Ishikawa (cell line): ENCODE data around the gene TRIM32.

Source experiments
- CEBPB ChIP-seq: IDR thresholded peaks from 2 replicates; pipeline ENCODE4 v1.6.1; 2012
- CREB1 ChIP-seq: IDR thresholded peaks from 2 replicates; pipeline ENCODE4 v1.6.1; 2012; ENCODE audit warnings: low read depth
- EGR1 ChIP-seq: IDR thresholded peaks from 2 replicates; pipeline ENCODE4 v1.6.1; 2012
- EP300 ChIP-seq: IDR thresholded peaks from 2 replicates; pipeline ENCODE4 v1.6.1; 2012; ENCODE audit warnings: borderline replicate concordance
- FOXM1 ChIP-seq: IDR thresholded peaks from 2 replicates; pipeline ENCODE4 v1.6.1; 2012; ENCODE audit warnings: low read depth, borderline replicate concordance
- MAX ChIP-seq: IDR thresholded peaks from 2 replicates; pipeline ENCODE4 v1.6.1; 2012
- NFIC ChIP-seq: IDR thresholded peaks from 2 replicates; pipeline ENCODE4 v1.6.1; 2012
- RAD21 ChIP-seq: IDR thresholded peaks from 2 replicates; pipeline ENCODE4 v1.6.1; 2012; ENCODE audit warnings: low read depth
- TAF1 ChIP-seq: IDR thresholded peaks from 2 replicates; pipeline ENCODE4 v1.6.1; 2012; ENCODE audit warnings: low read depth, mild to moderate bottlenecking
- TCF12 ChIP-seq: IDR thresholded peaks from 2 replicates; pipeline ENCODE4 v1.6.1; 2012; ENCODE audit warnings: low read depth
- TEAD4 ChIP-seq: IDR thresholded peaks from 2 replicates; pipeline ENCODE4 v1.6.1; 2012
- USF1 ChIP-seq: IDR thresholded peaks from 2 replicates; pipeline ENCODE4 v1.6.1; 2012
- YY1 ChIP-seq: IDR thresholded peaks from 2 replicates; pipeline ENCODE4 v1.6.1; 2012; ENCODE audit warnings: low read depth
- ZBTB7A ChIP-seq: IDR thresholded peaks from 2 replicates; pipeline ENCODE4 v1.6.1; 2012; ENCODE audit warnings: low read depth
- TF ChIP-seq, protein P1 (sequence below): IDR thresholded peaks from 2 replicates; pipeline ENCODE4 v1.6.1; 2012; ENCODE audit warnings: low read depth, mild to moderate bottlenecking

The TRIM32 gene

DNA sequence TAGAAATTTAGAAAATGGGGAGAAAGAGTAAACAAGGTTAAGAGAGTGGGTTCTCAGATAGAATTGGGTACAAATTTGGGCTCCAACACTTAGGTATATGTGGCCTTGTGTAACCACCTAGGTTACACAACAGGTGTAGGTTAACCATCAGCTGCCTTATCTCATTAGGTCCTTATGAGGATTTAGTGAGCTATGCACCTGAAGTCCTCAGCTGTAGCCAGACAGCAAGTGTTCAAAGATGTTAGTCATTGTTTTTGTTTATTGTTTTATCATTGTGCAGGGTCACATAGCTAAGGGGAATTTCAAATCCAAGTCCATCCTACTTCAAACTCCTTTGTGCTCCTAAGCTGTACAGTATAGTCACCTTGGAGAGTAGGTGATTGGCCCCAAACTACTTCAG is 970 bp upstream of the TRIM32 start:
- TF ChIP-seq NFIC (no peak), TAF1 (no peak), CREB1 (no peak), RAD21 (no peak), USF1 (no peak), EGR1 (no peak), FOXM1 (no peak), TEAD4 (no peak), YY1 (no peak), ZBTB7A (no peak), EP300 (no peak), MAX (no peak), CEBPB (no peak), TCF12 (no peak)
- TF ChIP-seq, protein P1, sequence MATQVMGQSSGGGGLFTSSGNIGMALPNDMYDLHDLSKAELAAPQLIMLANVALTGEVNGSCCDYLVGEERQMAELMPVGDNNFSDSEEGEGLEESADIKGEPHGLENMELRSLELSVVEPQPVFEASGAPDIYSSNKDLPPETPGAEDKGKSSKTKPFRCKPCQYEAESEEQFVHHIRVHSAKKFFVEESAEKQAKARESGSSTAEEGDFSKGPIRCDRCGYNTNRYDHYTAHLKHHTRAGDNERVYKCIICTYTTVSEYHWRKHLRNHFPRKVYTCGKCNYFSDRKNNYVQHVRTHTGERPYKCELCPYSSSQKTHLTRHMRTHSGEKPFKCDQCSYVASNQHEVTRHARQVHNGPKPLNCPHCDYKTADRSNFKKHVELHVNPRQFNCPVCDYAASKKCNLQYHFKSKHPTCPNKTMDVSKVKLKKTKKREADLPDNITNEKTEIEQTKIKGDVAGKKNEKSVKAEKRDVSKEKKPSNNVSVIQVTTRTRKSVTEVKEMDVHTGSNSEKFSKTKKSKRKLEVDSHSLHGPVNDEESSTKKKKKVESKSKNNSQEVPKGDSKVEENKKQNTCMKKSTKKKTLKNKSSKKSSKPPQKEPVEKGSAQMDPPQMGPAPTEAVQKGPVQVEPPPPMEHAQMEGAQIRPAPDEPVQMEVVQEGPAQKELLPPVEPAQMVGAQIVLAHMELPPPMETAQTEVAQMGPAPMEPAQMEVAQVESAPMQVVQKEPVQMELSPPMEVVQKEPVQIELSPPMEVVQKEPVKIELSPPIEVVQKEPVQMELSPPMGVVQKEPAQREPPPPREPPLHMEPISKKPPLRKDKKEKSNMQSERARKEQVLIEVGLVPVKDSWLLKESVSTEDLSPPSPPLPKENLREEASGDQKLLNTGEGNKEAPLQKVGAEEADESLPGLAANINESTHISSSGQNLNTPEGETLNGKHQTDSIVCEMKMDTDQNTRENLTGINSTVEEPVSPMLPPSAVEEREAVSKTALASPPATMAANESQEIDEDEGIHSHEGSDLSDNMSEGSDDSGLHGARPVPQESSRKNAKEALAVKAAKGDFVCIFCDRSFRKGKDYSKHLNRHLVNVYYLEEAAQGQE, result no peak

DNA sequence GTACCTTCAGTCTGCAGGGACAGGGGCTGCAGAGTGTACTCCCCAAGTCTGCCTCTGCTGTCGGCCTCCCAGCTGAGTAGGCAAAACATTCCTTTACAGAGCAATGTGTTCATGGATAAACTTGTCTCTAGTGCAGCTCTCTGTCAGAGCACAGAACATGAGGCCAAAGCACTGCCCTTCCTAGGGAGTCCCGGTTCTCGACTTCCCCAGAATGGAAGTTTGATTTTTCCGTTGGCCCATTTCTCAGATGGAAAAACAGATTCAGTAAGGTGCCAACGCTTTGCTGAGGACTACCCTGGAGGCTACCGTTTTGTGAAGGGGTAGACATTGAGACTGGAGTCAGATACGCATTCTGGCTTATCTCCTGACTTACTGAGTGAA is 422 bp upstream of the TRIM32 start:
- no peak for TF ChIP-seq FOXM1
- TF ChIP-seq, protein P1, result no peak
- no peak for TF ChIP-seq CREB1
- TF ChIP-seq NFIC, result no peak
- TF ChIP-seq TCF12, result no peak
- no peak for TF ChIP-seq TEAD4
- no peak for TF ChIP-seq USF1
- no peak for TF ChIP-seq YY1
- TF ChIP-seq RAD21, result no peak
- TF ChIP-seq CEBPB, result no peak
- TF ChIP-seq ZBTB7A, result no peak
- no peak for TF ChIP-seq TAF1
- TF ChIP-seq EGR1, result no peak
- TF ChIP-seq EP300, result no peak
- no peak for TF ChIP-seq MAX

DNA sequence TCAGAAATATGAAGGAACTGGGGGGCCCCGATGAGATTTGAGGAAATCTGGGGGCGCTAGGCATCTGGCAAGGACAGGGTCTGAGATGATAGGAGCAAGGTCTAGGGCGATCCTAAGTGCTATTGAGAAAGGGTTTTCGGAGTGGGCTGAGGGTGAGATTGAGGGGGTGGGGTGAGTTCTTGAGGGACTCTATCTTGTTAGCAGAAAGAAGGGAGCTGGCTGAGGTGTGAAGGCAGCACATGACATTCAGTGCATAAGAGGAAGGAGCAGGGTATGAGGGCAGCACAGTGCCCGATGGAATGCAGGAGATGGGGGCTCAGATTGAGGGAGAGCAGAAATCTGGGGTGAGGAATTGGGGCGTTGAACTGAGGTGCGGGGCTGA is 640 bp downstream of the TRIM32 start:
- TF ChIP-seq NFIC (no peak), EGR1 (no peak), FOXM1 (no peak), CREB1 (no peak), CEBPB (no peak), MAX (no peak; the same call in 1 of the 2 replicates), TEAD4 (no peak), RAD21 (no peak)
- TF ChIP-seq, protein P1, result no peak

- TF ChIP-seq RAD21 (no peak), EGR1 (no peak), TCF12 (no peak), USF1 (no peak), MAX (no peak), YY1 (no peak), TEAD4 (no peak), TAF1 (no peak), CEBPB (no peak), NFIC (no peak), EP300 (no peak), CREB1 (no peak), FOXM1 (no peak), ZBTB7A (no peak)
- TF ChIP-seq, protein P1, result no peak
Measured at GRCh38 chr9:116688806-116689485, 1.8 kb downstream of the TRIM32 start.
